ENCODE results near the gene GP1BB.

GP1BB gene

DNA sequence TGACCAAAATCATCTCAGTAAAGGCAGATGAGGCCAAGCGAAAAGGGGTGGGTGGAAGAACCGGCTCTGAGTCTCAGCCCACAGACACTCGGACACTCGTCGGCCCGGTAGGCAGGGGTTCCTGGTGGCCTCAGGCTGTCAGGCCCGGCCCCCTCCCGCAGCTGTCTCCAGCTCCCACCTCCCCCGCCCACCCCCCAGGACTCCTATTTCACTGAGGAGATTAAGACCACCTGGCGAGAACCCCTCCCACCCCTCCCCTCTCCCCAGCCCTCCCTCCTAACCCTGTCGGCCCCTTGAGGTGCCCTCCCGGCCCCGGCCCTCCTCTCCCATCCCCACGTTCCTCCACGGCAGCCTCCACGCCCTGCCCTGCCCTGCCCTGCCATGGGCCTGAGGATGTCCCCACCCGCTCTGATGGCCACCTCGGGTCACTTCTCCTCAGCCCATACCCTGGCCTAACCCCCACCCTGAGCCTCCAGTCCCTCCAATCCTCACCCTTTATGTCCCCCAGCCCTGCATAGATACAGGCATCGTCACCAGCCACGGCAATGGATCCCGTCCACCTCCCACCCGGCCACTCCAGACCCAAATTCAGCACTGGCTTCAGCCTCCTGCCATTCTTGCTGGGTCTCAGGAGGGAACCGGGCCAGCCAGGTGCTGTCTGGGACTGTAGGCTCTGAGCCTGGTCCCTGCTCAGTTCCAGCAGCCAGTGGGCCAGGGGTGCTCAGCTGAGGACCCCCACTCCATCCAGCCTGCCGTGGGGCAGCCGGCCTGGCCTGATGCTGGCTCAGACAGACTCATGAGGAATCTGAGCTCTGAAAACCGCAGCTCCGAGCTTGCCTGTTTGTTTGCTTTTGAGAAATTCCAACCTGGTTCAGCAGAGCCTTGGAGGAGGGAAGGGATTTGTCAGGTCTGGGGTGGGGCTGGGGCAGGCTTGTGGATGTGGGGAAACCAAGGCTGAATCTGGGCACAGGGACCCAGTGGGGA lies 27.5 kb downstream of the GP1BB start:
- Histone ChIP-seq H3K4ac (ENCODE audit: low read depth, low read length) (no peak overlapping the region), H3K9ac (ENCODE audit: low read length) (no peak overlapping the region), H4K8ac (ENCODE audit: low read depth, low read length) (no peak overlapping the region), H3K23ac (ENCODE audit: low read length) (no peak overlapping the region), H3K79me1 (ENCODE audit: low read length) (peaks cover 8% of the 10 kb centered on the region), H3K9me3 (ENCODE audit: insufficient read depth, low read depth, low read length) (peaks cover 10% of the 10 kb centered on the region), H2AFZ (ENCODE audit: insufficient read depth, low read length, poor library complexity) (no peak overlapping the region), H2BK12ac (ENCODE audit: low read length) (no peak overlapping the region), H2BK120ac (ENCODE audit: insufficient read depth, low read length, poor library complexity) (no peak overlapping the region), H4K91ac (ENCODE audit: low read depth, low read length) (peak overlapping the region; percentile 48), H3K27ac (ENCODE audit: low read depth, low read length) (no peak overlapping the region), H3K27me3 (ENCODE audit: insufficient read depth, low read length) (peaks cover 29% of the 10 kb centered on the region), H4K12ac (ENCODE audit: low read depth, low read length) (no peak overlapping the region), H3K18ac (ENCODE audit: low read length) (no peak overlapping the region), H3K4me2 (ENCODE audit: low read length) (no peak overlapping the region), H3K36me3 (ENCODE audit: control insufficient read depth in 1 of 2, insufficient read depth in 2 of 2, low read length in 2 of 2) (no peaks in the 10 kb centered on the region), H3K4me3 (ENCODE audit: low read depth, low read length) (no peak overlapping the region), H3K14ac (ENCODE audit: low read length) (peak overlapping the region; percentile 23), H3K4me1 (ENCODE audit: control insufficient read depth in 1 of 2, insufficient read depth in 2 of 2, low read length in 2 of 2) (peaks cover 6 to 8% of the 10 kb centered on the region in 2 experiments), H2AK5ac (ENCODE audit: low read length) (no peak overlapping the region), H2BK5ac (ENCODE audit: low read depth, low read length, poor library complexity) (no peak overlapping the region), H3K79me2 (ENCODE audit: control insufficient read depth, insufficient read depth, low read length, poor library complexity) (no peaks in the 10 kb centered on the region)
- no peak for DNase-seq
- WGBS (ENCODE audit: extremely low coverage, insufficient coverage, insufficient read length) = no CpG with 5 or more reads among the region's 27 CpGs

DNA sequence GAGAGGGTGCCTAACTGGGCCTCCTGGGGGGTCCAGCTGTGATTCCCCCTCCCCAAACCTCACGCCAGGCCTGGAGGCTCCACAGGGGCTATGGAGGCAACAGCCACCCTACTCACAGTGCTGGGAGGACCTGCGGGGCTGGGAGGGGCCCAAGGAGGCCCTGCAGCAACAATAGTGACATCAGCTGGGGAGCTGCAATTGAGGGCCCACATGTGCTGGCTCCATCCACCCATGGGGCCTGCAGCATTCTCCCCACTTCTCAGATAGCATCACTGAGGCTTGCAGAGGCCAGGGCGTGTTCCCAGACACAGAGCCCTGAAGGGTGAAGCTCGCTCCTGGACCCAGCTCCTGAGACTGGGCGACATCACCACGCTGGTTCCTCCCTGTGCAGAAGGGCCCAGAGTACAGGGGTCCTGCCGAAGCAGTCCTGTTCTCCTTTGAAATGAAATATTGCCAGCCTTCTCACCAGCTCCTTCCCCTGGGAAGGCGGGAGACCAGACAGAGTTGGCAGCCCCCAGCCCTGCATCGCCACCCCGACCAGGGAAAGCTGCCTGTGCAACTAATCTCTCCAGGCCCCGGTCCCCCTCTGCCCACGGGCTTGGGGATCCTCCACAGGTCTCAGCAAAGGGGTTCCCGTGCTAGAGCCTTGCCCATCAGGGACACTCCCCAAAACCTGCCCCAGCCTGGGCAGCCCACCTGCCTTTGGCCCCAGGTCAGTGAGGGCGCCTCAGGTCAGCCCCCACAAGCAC lies 28.3 kb downstream of the GP1BB start:
- Histone ChIP-seq H3K23ac (ENCODE audit: low read length) (no peak overlapping the region), H3K79me2 (ENCODE audit: control insufficient read depth, insufficient read depth, low read length, poor library complexity) (no peaks in the 10 kb centered on the region), H2BK120ac (ENCODE audit: insufficient read depth, low read length, poor library complexity) (no peak overlapping the region), H3K4me3 (ENCODE audit: low read depth, low read length) (no peak overlapping the region), H3K27ac (ENCODE audit: low read depth, low read length) (no peak overlapping the region), H3K79me1 (ENCODE audit: low read length) (peaks cover 1% of the 10 kb centered on the region), H3K9ac (ENCODE audit: low read length) (no peak overlapping the region), H2BK12ac (ENCODE audit: low read length) (no peak overlapping the region), H3K4ac (ENCODE audit: low read depth, low read length) (no peak overlapping the region), H3K14ac (ENCODE audit: low read length) (no peak overlapping the region), H3K4me1 (ENCODE audit: control insufficient read depth in 1 of 2, insufficient read depth in 2 of 2, low read length in 2 of 2) (peaks cover 0 to 6% of the 10 kb centered on the region in 2 experiments), H4K12ac (ENCODE audit: low read depth, low read length) (no peak overlapping the region), H4K8ac (ENCODE audit: low read depth, low read length) (no peak overlapping the region), H2BK5ac (ENCODE audit: low read depth, low read length, poor library complexity) (no peak overlapping the region), H4K91ac (ENCODE audit: low read depth, low read length) (no peak overlapping the region), H3K27me3 (ENCODE audit: insufficient read depth, low read length) (peaks cover 37% of the 10 kb centered on the region), H3K4me2 (ENCODE audit: low read length) (no peak overlapping the region), H3K36me3 (ENCODE audit: control insufficient read depth in 1 of 2, insufficient read depth in 2 of 2, low read length in 2 of 2) (no peaks in the 10 kb centered on the region), H3K9me3 (ENCODE audit: insufficient read depth, low read depth, low read length) (peaks cover 12% of the 10 kb centered on the region), H2AFZ (ENCODE audit: insufficient read depth, low read length, poor library complexity) (no peak overlapping the region), H3K18ac (ENCODE audit: low read length) (no peak overlapping the region), H2AK5ac (ENCODE audit: low read length) (no peak overlapping the region)
- WGBS (ENCODE audit: extremely low coverage, insufficient coverage, insufficient read length) = no CpG with 5 or more reads among the region's 14 CpGs
- no peak for DNase-seq

DNA sequence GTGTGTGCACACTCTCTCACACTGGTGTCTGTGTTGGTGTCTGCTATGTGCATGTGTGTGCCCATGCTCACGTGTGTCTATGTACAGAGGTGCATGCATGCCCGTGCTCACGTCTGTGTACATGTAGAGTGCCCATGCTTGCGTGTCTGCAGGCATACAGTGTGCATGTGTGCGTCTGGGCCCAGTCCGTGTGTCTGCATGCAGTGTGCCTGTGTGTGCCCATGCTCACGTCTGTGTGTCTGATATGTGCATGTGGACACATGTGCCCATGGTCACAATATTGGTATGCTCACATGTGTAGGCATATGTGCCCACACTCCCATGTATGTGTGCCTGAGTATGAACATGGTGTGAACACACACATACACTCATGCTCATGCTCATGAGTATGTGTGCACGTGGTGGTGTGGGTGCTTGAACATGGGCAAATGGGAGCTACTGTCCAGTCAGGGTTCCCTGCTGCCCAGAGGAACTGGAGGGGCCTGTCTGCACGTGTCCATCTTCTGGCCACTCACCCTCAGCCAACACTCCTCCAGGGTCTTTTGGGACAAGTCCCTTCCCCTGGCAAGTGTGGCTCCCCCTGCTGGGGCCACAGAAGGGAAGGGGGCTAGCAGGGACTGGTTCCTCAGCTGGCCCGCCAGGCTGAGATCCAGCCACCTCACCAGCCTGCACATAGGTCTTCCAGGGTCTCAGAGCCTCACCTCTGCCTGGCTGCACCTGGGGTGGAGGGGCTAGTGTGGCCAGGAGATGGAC lies 29.9 kb downstream of the GP1BB start:
- no CpG with 5 or more reads among the region's 10 CpGs for WGBS (ENCODE audit: extremely low coverage, insufficient coverage, insufficient read length)
- H4K8ac ChIP-seq (ENCODE audit: low read depth, low read length) = no peak overlapping the region
- H3K79me2 ChIP-seq (ENCODE audit: control insufficient read depth, insufficient read depth, low read length, poor library complexity) = no peaks in the 10 kb centered on the region
- no peak overlapping the region for H4K12ac ChIP-seq (ENCODE audit: low read depth, low read length)
- no peak overlapping the region for H3K4me2 ChIP-seq (ENCODE audit: low read length)
- H3K79me1 ChIP-seq (ENCODE audit: low read length) = no peaks in the 10 kb centered on the region
- no peak overlapping the region for H4K91ac ChIP-seq (ENCODE audit: low read depth, low read length)
- H2BK5ac ChIP-seq (ENCODE audit: low read depth, low read length, poor library complexity) = no peak overlapping the region
- no peak overlapping the region for H2BK12ac ChIP-seq (ENCODE audit: low read length)
- DNase-seq = no peak
- H3K27ac ChIP-seq (ENCODE audit: low read depth, low read length) = no peak overlapping the region
- H3K4ac ChIP-seq (ENCODE audit: low read depth, low read length) = no peak overlapping the region
- H3K14ac ChIP-seq (ENCODE audit: low read length) = no peak overlapping the region
- no peak overlapping the region for H3K4me3 ChIP-seq (ENCODE audit: low read depth, low read length)
- H3K36me3 ChIP-seq (ENCODE audit: control insufficient read depth in 1 of 2, insufficient read depth in 2 of 2, low read length in 2 of 2) = no peaks in the 10 kb centered on the region
- H3K9me3 ChIP-seq (ENCODE audit: insufficient read depth, low read depth, low read length) = peaks cover 13% of the 10 kb centered on the region
- H3K27me3 ChIP-seq (ENCODE audit: insufficient read depth, low read length) = peaks cover 53% of the 10 kb centered on the region
- H3K9ac ChIP-seq (ENCODE audit: low read length) = no peak overlapping the region
- H2AFZ ChIP-seq (ENCODE audit: insufficient read depth, low read length, poor library complexity) = no peak overlapping the region
- peaks cover 0 to 6% of the 10 kb centered on the region in 2 experiments for H3K4me1 ChIP-seq (ENCODE audit: control insufficient read depth in 1 of 2, insufficient read depth in 2 of 2, low read length in 2 of 2)
- H3K18ac ChIP-seq (ENCODE audit: low read length) = no peak overlapping the region
- peak overlapping the region; percentile 11 for H3K23ac ChIP-seq (ENCODE audit: low read length)
- no peak overlapping the region for H2BK120ac ChIP-seq (ENCODE audit: insufficient read depth, low read length, poor library complexity)
- H2AK5ac ChIP-seq (ENCODE audit: low read length) = no peak overlapping the region

DNA sequence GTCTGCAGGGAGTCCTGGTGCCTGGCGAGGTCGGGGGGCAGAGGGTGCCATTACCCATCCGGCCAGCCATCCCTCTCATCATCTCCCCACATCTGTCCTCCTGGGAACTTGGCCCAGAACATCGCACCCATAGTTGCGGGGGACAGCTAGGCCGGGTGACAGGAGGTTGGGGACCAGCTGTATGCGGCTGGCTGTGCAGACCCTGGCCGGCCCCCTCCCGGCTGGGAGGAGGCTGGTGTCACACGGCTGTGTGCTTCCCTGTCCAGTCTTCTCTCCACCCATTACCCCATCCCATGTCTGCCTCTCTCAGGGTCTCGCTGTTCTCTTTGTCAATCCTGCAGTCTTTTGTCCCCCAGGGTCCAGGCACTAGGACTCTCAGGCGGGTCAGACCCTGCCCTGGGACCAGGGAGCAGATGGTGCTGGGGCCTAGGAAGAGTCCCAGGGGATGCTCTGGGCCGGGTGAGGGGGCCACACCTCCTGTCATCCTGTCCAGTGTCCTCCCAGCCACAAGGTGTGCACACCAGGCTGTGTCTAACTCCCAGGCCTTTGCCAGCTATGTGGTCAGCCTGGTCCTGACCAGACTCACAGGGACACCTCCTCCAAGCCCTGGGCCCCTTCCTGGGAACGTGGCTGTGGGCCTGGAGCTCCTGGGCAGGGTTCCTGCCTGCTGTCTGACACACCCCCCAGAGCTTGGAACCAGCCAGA lies 30.8 kb downstream of the GP1BB start:
- no peaks in the 10 kb centered on the region for H3K79me2 ChIP-seq (ENCODE audit: control insufficient read depth, insufficient read depth, low read length, poor library complexity)
- H2BK5ac ChIP-seq (ENCODE audit: low read depth, low read length, poor library complexity) = no peak overlapping the region
- no peak overlapping the region for H4K91ac ChIP-seq (ENCODE audit: low read depth, low read length)
- no peak overlapping the region for H3K23ac ChIP-seq (ENCODE audit: low read length)
- no peaks in the 10 kb centered on the region for H3K36me3 ChIP-seq (ENCODE audit: control insufficient read depth in 1 of 2, insufficient read depth in 2 of 2, low read length in 2 of 2)
- H3K27me3 ChIP-seq (ENCODE audit: insufficient read depth, low read length) = peaks cover 62% of the 10 kb centered on the region
- H3K9me3 ChIP-seq (ENCODE audit: insufficient read depth, low read depth, low read length) = peaks cover 13% of the 10 kb centered on the region
- H3K27ac ChIP-seq (ENCODE audit: low read depth, low read length) = no peak overlapping the region
- no peak overlapping the region for H3K4ac ChIP-seq (ENCODE audit: low read depth, low read length)
- H3K4me3 ChIP-seq (ENCODE audit: low read depth, low read length) = peak overlapping the region; percentile 32
- peaks cover 0 to 6% of the 10 kb centered on the region in 2 experiments for H3K4me1 ChIP-seq (ENCODE audit: control insufficient read depth in 1 of 2, insufficient read depth in 2 of 2, low read length in 2 of 2)
- no peaks in the 10 kb centered on the region for H3K79me1 ChIP-seq (ENCODE audit: low read length)
- no peak overlapping the region for H2BK12ac ChIP-seq (ENCODE audit: low read length)
- H3K9ac ChIP-seq (ENCODE audit: low read length) = no peak overlapping the region
- H2AK5ac ChIP-seq (ENCODE audit: low read length) = no peak overlapping the region
- no peak for DNase-seq
- H3K14ac ChIP-seq (ENCODE audit: low read length) = no peak overlapping the region
- no peak overlapping the region for H2AFZ ChIP-seq (ENCODE audit: insufficient read depth, low read length, poor library complexity)
- no peak overlapping the region for H2BK120ac ChIP-seq (ENCODE audit: insufficient read depth, low read length, poor library complexity)
- H4K12ac ChIP-seq (ENCODE audit: low read depth, low read length) = no peak overlapping the region
- no peak overlapping the region for H3K4me2 ChIP-seq (ENCODE audit: low read length)
- H4K8ac ChIP-seq (ENCODE audit: low read depth, low read length) = no peak overlapping the region
- WGBS (ENCODE audit: extremely low coverage, insufficient coverage, insufficient read length) = no CpG with 5 or more reads among the region's 14 CpGs
- no peak overlapping the region for H3K18ac ChIP-seq (ENCODE audit: low read length)
